GM12874 (cell line): ENCODE data around the gene TBC1D25.

ENCODE experiments used
- TF ChIP-seq, protein P1 (sequence below): IDR thresholded peaks from 2 replicates; pipeline ENCODE4 v1.5.1; 2011; ENCODE audit warnings: low read depth, mild to moderate bottlenecking, control low read depth, low read length, moderate library complexity; ENCODE audit not compliant: insufficient read depth

Gene TBC1D25

DNA sequence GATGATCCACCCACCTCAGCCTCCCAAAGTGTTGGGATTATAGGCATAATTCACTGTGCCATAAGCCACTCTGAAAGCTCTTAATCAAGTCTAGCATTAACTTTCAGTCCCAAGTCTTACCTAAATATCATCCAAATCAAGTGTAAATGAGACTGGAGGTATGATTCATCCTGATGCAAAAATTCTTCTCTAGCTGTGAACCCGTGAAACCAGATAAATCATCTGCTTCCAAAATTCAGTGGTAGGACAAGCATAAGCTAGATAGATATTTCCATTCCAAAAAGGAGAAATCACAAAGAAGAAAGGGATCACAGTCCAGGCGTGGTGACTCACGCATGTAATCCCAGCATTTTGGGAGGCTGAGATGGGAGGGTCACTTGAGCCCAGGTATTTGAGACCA is 8.8 kb upstream of the TBC1D25 start:
- TF ChIP-seq, protein P1, sequence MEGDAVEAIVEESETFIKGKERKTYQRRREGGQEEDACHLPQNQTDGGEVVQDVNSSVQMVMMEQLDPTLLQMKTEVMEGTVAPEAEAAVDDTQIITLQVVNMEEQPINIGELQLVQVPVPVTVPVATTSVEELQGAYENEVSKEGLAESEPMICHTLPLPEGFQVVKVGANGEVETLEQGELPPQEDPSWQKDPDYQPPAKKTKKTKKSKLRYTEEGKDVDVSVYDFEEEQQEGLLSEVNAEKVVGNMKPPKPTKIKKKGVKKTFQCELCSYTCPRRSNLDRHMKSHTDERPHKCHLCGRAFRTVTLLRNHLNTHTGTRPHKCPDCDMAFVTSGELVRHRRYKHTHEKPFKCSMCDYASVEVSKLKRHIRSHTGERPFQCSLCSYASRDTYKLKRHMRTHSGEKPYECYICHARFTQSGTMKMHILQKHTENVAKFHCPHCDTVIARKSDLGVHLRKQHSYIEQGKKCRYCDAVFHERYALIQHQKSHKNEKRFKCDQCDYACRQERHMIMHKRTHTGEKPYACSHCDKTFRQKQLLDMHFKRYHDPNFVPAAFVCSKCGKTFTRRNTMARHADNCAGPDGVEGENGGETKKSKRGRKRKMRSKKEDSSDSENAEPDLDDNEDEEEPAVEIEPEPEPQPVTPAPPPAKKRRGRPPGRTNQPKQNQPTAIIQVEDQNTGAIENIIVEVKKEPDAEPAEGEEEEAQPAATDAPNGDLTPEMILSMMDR: no peak

DNA sequence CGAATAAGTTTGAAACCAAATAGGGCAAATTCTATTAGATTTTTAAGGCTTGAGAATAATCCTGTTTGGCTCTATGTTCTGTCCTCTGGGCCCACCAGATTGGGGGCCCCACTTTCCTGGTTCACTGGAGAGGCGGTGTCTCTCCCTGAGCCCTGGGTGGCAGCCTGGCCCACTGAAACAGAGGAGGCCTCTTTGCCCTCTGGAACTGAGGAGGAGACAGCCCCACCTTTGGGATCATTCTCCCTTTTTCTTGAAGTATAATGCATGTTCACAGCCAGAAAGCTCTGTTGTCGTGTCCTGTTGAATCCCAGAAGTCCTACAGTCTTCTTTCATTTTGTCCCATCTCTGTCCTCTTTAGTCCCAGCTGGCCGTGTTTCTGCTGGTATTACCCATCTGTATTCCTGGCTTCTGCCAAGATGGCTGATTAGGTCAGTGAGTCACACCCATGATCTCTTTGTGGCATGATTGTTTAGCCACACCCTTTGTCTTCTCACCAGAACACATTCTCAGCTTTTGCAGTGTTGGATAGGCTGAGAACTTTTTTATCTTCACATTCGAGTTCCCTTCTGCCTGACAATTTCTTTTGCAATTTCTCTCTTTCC is 8.1 kb upstream of the TBC1D25 start:
- TF ChIP-seq, protein P1: no peak

DNA sequence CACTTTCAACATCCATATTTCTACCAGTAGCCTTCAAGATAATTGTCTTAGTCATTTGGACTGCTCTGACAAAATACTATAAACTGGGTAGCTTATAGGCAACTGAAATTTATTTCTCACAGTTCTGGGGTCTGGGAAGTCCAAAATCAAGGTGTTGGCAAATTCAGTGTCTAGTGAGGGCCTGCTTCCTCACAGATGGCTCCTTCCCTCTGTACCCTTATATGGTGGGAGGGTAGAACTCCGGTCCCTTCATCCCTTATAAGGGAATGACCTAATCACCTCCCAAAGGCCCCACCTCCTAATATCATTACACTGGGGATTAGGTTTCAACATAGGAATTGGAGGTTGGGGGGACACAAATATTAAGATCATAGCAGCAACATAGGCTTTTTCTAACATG is 7.4 kb upstream of the TBC1D25 start:
- TF ChIP-seq, protein P1: no peak

DNA sequence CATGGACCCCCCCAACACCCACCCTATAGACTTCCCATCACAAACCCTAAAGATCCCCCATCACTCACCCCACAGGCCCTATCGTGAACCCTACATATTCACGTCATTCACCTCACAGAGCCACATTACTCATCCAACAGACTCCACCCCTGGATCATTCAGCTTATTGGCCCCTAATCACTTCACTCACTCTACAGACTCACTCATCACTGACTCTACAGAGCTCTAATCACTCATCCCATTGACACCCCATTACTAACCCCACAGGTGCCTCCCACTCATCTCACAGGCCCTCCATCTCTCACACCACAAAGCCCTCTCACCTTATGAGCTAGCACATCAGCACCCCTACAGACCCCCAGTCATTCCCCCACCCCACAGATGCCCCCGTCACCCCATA is 6.3 kb upstream of the TBC1D25 start:
- TF ChIP-seq, protein P1: no peak

DNA sequence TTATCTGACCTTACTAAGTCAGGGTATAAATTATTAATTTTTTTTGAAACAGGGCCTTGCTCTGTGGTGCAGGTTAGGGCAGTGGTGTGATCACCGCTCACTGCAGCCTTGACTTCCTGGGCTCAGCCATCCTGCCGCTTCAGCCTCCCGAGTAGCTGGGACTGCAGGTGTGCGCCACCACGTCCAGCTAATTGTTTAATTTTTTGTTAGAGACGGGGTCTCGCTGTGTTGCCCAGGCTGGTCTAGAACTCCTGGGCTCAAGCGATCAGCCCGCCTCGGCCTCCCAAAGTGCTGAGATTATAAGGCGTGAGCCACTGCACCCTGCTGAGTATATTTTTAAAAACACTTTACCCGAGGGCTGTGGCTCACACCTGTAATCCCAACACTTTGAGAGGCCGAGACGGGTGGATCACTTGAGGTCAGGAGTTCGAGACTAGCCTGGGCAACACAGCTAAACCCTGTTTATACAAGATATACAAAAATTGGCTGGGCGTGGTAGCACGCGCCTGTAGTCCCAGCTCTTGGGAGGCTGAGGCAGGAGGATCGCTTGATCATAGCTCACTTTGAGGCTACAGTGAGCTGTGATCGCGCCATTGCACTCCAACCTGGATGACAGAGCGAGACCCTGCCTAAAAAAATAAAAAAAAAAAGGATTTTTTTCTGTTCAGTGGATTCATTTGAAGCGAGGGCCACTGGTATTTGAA is 721 bp upstream of the TBC1D25 start:
- TF ChIP-seq, protein P1: no peak

DNA sequence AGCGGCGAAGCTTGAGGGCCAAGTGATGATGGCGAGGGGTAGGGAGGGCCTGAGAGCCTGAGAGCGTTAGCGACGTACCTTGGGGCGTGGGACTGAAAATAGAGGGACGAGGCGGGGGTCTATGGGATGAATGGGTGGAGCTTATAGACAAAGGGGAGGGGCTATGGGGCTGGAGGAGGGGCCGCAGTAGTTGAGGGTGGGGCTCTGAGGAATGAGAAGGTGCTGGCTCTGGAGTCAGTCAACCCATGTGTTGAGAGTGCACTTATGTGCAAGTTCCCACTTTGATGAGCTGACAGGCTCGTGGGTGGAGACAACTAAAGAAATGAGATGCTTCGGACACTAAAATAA is 488 bp downstream of the TBC1D25 start:
- TF ChIP-seq, protein P1: no peak

DNA sequence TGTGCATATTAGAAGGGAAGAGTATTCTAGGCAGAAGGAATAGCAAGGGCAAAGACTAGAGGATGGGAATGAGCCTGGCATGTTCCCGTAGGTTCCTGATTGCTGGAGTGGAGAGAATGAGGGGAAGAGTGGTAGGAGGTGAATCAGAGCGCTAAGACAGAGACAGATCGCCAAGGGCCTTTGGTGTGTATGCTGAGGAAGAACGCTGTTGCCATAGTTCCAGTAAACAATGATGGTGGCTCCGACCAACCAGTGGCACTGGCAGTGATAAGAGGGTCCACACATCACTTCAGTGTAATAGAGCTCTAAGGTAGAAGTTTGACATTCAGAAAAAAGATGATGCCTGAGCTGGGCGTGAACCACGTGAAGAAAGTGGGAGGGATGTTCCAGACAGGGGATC is 966 bp downstream of the TBC1D25 start:
- TF ChIP-seq, protein P1: no peak
